NCI-H1417 (cell line): Measurements from ENCODE around the gene DSC3.

Experiments
- DNase-seq, 3 experiments: peaks; one replicate each; lab custom pipeline; 2025; lab: John Stamatoyannopoulos, UW

The DSC3 gene

GRCh38 chr18:31042406-31043181 lies at the start of gene DSC3:
DSC3 (minus strand) TSS chr18:31042742; CDS start chr18:31042660, 82 bp downstream.
- peak in 2 of 3 experiments; percentile 72 to 80 for DNase-seq

GRCh38 chr18:31091350-31091749 lies 48.8 kb upstream of the DSC3 start:
- no peak for DNase-seq

- DNase-seq = no peak
These were observed 46.0 kb upstream of the DSC3 start for GRCh38 chr18:31088532-31088931.

GRCh38 chr18:31079973-31080372 lies 37.4 kb upstream of the DSC3 start:
- DNase-seq = no peak

GRCh38 chr18:31077878-31078277 lies 35.3 kb upstream of the DSC3 start:
- no peak for DNase-seq

- no peak for DNase-seq
These were observed 29.6 kb upstream of the DSC3 start for GRCh38 chr18:31072175-31072574.

GRCh38 chr18:31070206-31070605 lies 27.7 kb upstream of the DSC3 start:
- no peak for DNase-seq

- no peak for DNase-seq
These were observed 23.7 kb upstream of the DSC3 start for GRCh38 chr18:31066266-31066665.

- DNase-seq = peak in 2 of 3 experiments; percentile 8 to 16
These were observed 22.7 kb upstream of the DSC3 start for GRCh38 chr18:31065036-31065773.

GRCh38 chr18:31064130-31064529 lies 21.6 kb upstream of the DSC3 start:
- no peak for DNase-seq

GRCh38 chr18:31061945-31062344 lies 19.4 kb upstream of the DSC3 start:
- no peak for DNase-seq

- no peak for DNase-seq
These were observed 16.4 kb upstream of the DSC3 start for GRCh38 chr18:31058897-31059296.

- no peak for DNase-seq
These were observed 15.4 kb upstream of the DSC3 start for GRCh38 chr18:31057917-31058316.

- DNase-seq = no peak
These were observed 14.5 kb upstream of the DSC3 start for GRCh38 chr18:31057051-31057450.

- no peak for DNase-seq
These were observed 13.8 kb upstream of the DSC3 start for GRCh38 chr18:31056296-31056695.

GRCh38 chr18:31050635-31051034 lies 8.1 kb upstream of the DSC3 start:
- no peak for DNase-seq

GRCh38 chr18:31049189-31049588 lies 6.6 kb upstream of the DSC3 start:
- peak; percentile 47 to 89 (median 84) for DNase-seq

- no peak for DNase-seq
These were observed 5.7 kb upstream of the DSC3 start for GRCh38 chr18:31048216-31048615.

GRCh38 chr18:31046916-31047315 lies 4.4 kb upstream of the DSC3 start:
- DNase-seq = no peak

- DNase-seq = no peak
These were observed 3.1 kb upstream of the DSC3 start for GRCh38 chr18:31045599-31045998.

GRCh38 chr18:31044926-31045325 lies 2.4 kb upstream of the DSC3 start:
- no peak for DNase-seq

- no peak for DNase-seq
These were observed 1.2 kb upstream of the DSC3 start for GRCh38 chr18:31043709-31044108.

GRCh38 chr18:31042084-31042405 lies 497 bp downstream of the DSC3 start:
- DNase-seq = no peak
